ENCODE results near the gene SPOCK3.
"Not testable (repeated sequence)": the region's sequence is repeated elsewhere in the genome, so short reads cannot be mapped to it uniquely, and the experiment has no call there.

Gene SPOCK3

GRCh38 chr4:166726832-166727231 lies 507.5 kb downstream of the SPOCK3 start:
- no peak overlapping the region for H3K9ac ChIP-seq (ENCODE audit: low read depth, low read length)
- H3K27ac ChIP-seq (ENCODE audit: low read length): no peak overlapping the region
- H3K4me3 ChIP-seq (ENCODE audit: low read depth in 1 of 2, low read length in 2 of 2): no peak overlapping the region
- H4K20me1 ChIP-seq (ENCODE audit: insufficient read depth, low read length): no peaks in the 10 kb centered on the region
- H2AFZ ChIP-seq (ENCODE audit: low read depth, low read length): no peak overlapping the region
- TF ChIP-seq EZH2 (IDR thresholded peaks at IDR 0.05; ENCODE audit: borderline replicate concordance, low read depth, low read length, severe bottlenecking): no peak
- TF ChIP-seq, protein P1, sequence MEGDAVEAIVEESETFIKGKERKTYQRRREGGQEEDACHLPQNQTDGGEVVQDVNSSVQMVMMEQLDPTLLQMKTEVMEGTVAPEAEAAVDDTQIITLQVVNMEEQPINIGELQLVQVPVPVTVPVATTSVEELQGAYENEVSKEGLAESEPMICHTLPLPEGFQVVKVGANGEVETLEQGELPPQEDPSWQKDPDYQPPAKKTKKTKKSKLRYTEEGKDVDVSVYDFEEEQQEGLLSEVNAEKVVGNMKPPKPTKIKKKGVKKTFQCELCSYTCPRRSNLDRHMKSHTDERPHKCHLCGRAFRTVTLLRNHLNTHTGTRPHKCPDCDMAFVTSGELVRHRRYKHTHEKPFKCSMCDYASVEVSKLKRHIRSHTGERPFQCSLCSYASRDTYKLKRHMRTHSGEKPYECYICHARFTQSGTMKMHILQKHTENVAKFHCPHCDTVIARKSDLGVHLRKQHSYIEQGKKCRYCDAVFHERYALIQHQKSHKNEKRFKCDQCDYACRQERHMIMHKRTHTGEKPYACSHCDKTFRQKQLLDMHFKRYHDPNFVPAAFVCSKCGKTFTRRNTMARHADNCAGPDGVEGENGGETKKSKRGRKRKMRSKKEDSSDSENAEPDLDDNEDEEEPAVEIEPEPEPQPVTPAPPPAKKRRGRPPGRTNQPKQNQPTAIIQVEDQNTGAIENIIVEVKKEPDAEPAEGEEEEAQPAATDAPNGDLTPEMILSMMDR (IDR thresholded peaks at IDR 0.05; ENCODE audit: borderline replicate concordance, extremely low read depth, low read length, poor library complexity, severe bottlenecking): no peak
- no peak for DNase-seq
- H3K9me3 ChIP-seq (ENCODE audit: insufficient read depth, low read length, severe bottlenecking): no peaks in the 10 kb centered on the region
- ATAC-seq (ENCODE audit: insufficient read depth, low read depth): no peak
- H3K27me3 ChIP-seq (ENCODE audit: insufficient read depth, low read length, poor library complexity): no peaks in the 10 kb centered on the region
- no peaks in the 10 kb centered on the region for H3K79me2 ChIP-seq (ENCODE audit: insufficient read depth, low read length)
- H3K4me1 ChIP-seq (ENCODE audit: insufficient read depth, low read length): no peaks in the 10 kb centered on the region
- no peaks in the 10 kb centered on the region for H3K36me3 ChIP-seq (ENCODE audit: insufficient read depth, low read length)
- H3K4me2 ChIP-seq (ENCODE audit: insufficient read depth, low read length): no peak overlapping the region

DNA sequence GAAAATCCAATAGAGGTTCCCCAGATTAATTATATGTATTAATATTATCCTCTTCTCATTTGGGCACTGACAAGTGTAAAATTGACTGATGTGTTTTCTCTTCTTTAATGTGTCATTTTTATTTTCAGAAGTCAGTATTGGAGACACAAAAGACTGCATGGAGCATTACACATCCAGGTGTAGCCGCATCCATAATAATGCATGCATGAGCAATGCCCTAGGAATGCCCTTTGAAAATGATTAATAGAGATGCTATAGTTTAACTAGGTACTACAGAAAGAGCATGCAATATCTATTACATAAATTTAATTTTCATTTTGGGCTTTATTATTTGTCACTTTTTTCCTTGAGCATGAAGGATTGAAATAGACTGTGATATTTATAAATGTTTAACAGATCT lies 509.9 kb downstream of the SPOCK3 start:
- Histone ChIP-seq H3K79me2 (ENCODE audit: insufficient read depth, low read length) (no peaks in the 10 kb centered on the region), H3K9ac (ENCODE audit: low read depth, low read length) (no peak overlapping the region), H3K4me1 (ENCODE audit: insufficient read depth, low read length) (no peaks in the 10 kb centered on the region), H3K4me2 (ENCODE audit: insufficient read depth, low read length) (no peak overlapping the region), H4K20me1 (ENCODE audit: insufficient read depth, low read length) (no peaks in the 10 kb centered on the region), H3K9me3 (ENCODE audit: insufficient read depth, low read length, severe bottlenecking) (no peaks in the 10 kb centered on the region), H3K27ac (ENCODE audit: low read length) (no peak overlapping the region), H2AFZ (ENCODE audit: low read depth, low read length) (no peak overlapping the region), H3K36me3 (ENCODE audit: insufficient read depth, low read length) (no peaks in the 10 kb centered on the region), H3K4me3 (ENCODE audit: low read depth in 1 of 2, low read length in 2 of 2) (no peak overlapping the region), H3K27me3 (ENCODE audit: insufficient read depth, low read length, poor library complexity) (no peaks in the 10 kb centered on the region)
- ATAC-seq (ENCODE audit: insufficient read depth, low read depth): no peak
- DNase-seq: no peak
- TF ChIP-seq EZH2 (IDR thresholded peaks at IDR 0.05; ENCODE audit: borderline replicate concordance, low read depth, low read length, severe bottlenecking): no peak
- TF ChIP-seq, protein P1 (IDR thresholded peaks at IDR 0.05; ENCODE audit: borderline replicate concordance, extremely low read depth, low read length, poor library complexity, severe bottlenecking): no peak

GRCh38 chr4:166723532-166724140 lies 510.7 kb downstream of the SPOCK3 start:
- no peak overlapping the region for H3K9ac ChIP-seq (ENCODE audit: low read depth, low read length)
- H3K4me1 ChIP-seq (ENCODE audit: insufficient read depth, low read length): no peaks in the 10 kb centered on the region
- DNase-seq: no peak
- H3K4me3 ChIP-seq (ENCODE audit: low read depth in 1 of 2, low read length in 2 of 2): no peak overlapping the region
- H4K20me1 ChIP-seq (ENCODE audit: insufficient read depth, low read length): no peaks in the 10 kb centered on the region
- ATAC-seq (ENCODE audit: insufficient read depth, low read depth): no peak
- no peaks in the 10 kb centered on the region for H3K27me3 ChIP-seq (ENCODE audit: insufficient read depth, low read length, poor library complexity)
- H3K9me3 ChIP-seq (ENCODE audit: insufficient read depth, low read length, severe bottlenecking): no peaks in the 10 kb centered on the region
- TF ChIP-seq, protein P1 (IDR thresholded peaks at IDR 0.05; ENCODE audit: borderline replicate concordance, extremely low read depth, low read length, poor library complexity, severe bottlenecking): no peak
- TF ChIP-seq EZH2 (IDR thresholded peaks at IDR 0.05; ENCODE audit: borderline replicate concordance, low read depth, low read length, severe bottlenecking): no peak
- H3K79me2 ChIP-seq (ENCODE audit: insufficient read depth, low read length): no peaks in the 10 kb centered on the region
- H3K27ac ChIP-seq (ENCODE audit: low read length): no peak overlapping the region
- H3K36me3 ChIP-seq (ENCODE audit: insufficient read depth, low read length): no peaks in the 10 kb centered on the region
- H3K4me2 ChIP-seq (ENCODE audit: insufficient read depth, low read length): no peak overlapping the region
- H2AFZ ChIP-seq (ENCODE audit: low read depth, low read length): no peak overlapping the region

DNA sequence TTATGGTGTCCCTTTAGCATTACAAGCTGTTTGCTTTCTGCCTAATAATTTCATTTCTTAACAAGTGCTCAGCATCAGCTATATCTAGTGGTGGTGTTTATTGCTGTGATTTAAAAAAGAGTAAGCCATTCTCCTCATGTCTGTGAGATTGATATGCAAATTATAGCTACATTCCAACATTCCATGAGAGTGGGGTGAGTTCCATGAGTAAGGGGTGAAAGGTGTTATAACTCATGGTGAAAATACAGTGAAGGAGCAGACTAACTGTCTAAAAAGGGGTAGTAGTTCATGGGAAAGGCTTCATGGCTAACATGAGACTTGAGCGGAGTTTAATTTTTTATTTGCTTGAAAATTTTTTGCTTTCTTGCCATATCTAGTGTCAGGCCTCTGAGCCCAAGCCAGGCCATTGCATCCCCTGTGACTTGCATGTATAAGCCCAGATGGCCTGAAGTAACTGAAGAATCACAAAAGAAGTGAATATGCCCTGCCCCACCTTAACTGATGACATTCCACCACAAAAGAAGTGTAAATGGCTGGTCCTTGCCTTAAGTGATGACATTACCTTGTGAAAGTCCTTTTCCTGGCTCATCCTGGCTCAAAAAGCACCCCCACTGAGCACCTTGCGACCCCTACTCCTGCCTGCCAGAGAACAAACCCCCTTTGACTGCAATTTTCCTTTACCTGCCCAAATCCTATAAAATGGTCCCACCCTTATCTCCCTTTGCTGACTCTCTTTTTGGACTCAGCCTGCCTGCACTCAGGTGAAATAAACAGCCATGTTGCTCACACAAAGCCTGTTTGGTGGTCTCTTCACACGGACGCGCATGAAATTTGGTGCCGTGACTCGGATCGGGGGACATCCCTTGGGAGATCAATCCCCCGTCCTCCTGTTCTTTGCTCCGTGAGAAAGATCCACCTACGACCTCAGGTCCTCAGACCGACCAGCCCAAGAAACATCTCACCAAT lies 518.3 kb downstream of the SPOCK3 start:
- not testable (repeated sequence) for H3K79me2 ChIP-seq (ENCODE audit: insufficient read depth, low read length); H3K4me1 ChIP-seq (ENCODE audit: insufficient read depth, low read length); H4K20me1 ChIP-seq (ENCODE audit: insufficient read depth, low read length); H3K27ac ChIP-seq (ENCODE audit: low read length); H3K4me2 ChIP-seq (ENCODE audit: insufficient read depth, low read length); DNase-seq; H3K9me3 ChIP-seq (ENCODE audit: insufficient read depth, low read length, severe bottlenecking); H3K9ac ChIP-seq (ENCODE audit: low read depth, low read length); H2AFZ ChIP-seq (ENCODE audit: low read depth, low read length); H3K36me3 ChIP-seq (ENCODE audit: insufficient read depth, low read length); H3K4me3 ChIP-seq (ENCODE audit: low read depth in 1 of 2, low read length in 2 of 2); H3K27me3 ChIP-seq (ENCODE audit: insufficient read depth, low read length, poor library complexity); ATAC-seq (ENCODE audit: insufficient read depth, low read depth)

All from DND-41 (cell line).